Thoracic aorta (tissue), 2 donors: ENCODE data around the gene TAF1B. TPM values are rescaled to one million over a fixed set of nuclear protein-coding genes. Genes with fewer than 3 reads are reported as not detected.

Experiments used
- ATAC-seq: fragments of 150-250 bp; one replicate; pipeline ENCODE4 v1.8.0; 2017; ENCODE audit warnings: low read depth; ENCODE audit not compliant: insufficient number of reproducible peaks, low FRiP score
- DNase-seq: peaks from one replicate; pipeline ENCODE4 v3.0.0-alpha.2; 2020; ENCODE audit warnings: low spot score
- H3K27ac ChIP-seq, 2 donors: fragments of 200-600 bp; sonication (generic); 1 replicate in 1 of 2; 2 replicates in 1 of 2; pipeline ENCODE4 v1.5.1; 2016; ENCODE audit warnings: mild to moderate bottlenecking in 2 of 2, moderate library complexity in 2 of 2
- H3K27me3 ChIP-seq: fragments of 200-600 bp; sonication (generic); replicated peaks from 2 replicates; pipeline ENCODE4 v1.6.0; 2016; ENCODE audit warnings: mild to moderate bottlenecking; ENCODE audit not compliant: insufficient read depth
- H3K36me3 ChIP-seq: fragments of 200-600 bp; sonication (generic); one replicate; pipeline ENCODE4 v1.5.1; 2016
- H3K4me1 ChIP-seq, 2 donors: fragments of 200-600 bp; sonication (generic); 1 replicate in 1 of 2; 2 replicates in 1 of 2; pipeline versions ENCODE4 v1.5.1 to v1.6.0; 2016; ENCODE audit warnings: low read depth in 2 of 2, mild to moderate bottlenecking in 1 of 2; ENCODE audit not compliant: control insufficient read depth in 1 of 2
- H3K4me3 ChIP-seq: fragments of 200-600 bp; sonication (generic); 2 replicates; pipeline ENCODE4 v1.5.1; 2016; ENCODE audit warnings: mild to moderate bottlenecking
- H3K9me3 ChIP-seq: fragments of 200-600 bp; sonication (generic); 2 replicates; pipeline ENCODE4 v1.5.1; 2016
- CTCF ChIP-seq: fragments of 200-600 bp; sonication (generic); IDR thresholded peaks from one replicate; pipeline ENCODE4 v1.5.1; 2019; ENCODE audit warnings: antibody characterized with exemption
- total RNA-seq, 2 donors: library from RNA; depleted of rRNA; stranded (reverse); fragments of >200 nt; gene quantifications; one replicate each; pipeline versions ENCODE4 v1.1.0 to v1.2.3, GENCODE V29; 2016

TAF1B gene
- 10 to 100 TPM in 1 of 2 donors, 1 to 10 TPM in 1; 8.3 to 11.2 TPM for total RNA-seq

- peak; percentile 79 for ATAC-seq
- peak; percentile 55 for DNase-seq
Observed at GRCh38 chr2:9843229-9844035, at the start of gene TAF1B. Gene TAF1B, plus strand, starts transcription at chr2:9843474. Its CDS starts 68 bp downstream, at chr2:9843542.

GRCh38 chr2:9793918-9794717 is 49.2 kb upstream of the TAF1B start:
- H3K9me3 ChIP-seq, result no peaks in the 10 kb centered on the region
- no peaks in the 10 kb centered on the region for H3K27me3 ChIP-seq
- H3K36me3 ChIP-seq, result no peaks in the 10 kb centered on the region
- H3K4me3 ChIP-seq, result no peak overlapping the region
- H3K27ac ChIP-seq, result no peak overlapping the region
- no peak for TF ChIP-seq CTCF
- DNase-seq, result no peak
- no peaks in the 10 kb centered on the region for H3K4me1 ChIP-seq
- ATAC-seq, result no peak

More at GRCh38 chr2:9843229-9844035, at the start of gene TAF1B:
- no peaks in the 10 kb centered on the region for H3K36me3 ChIP-seq
- H3K4me3 ChIP-seq, result peak within 1 kb of the TSS; percentile 93
- H3K27me3 ChIP-seq, result no peaks in the 10 kb centered on the region
- H3K27ac ChIP-seq, result peak within 1 kb of the TSS; percentile 83 to 84
- no peaks in the 10 kb centered on the region for H3K9me3 ChIP-seq
- TF ChIP-seq CTCF, result no peak
- peaks cover 0 to 20% of the 10 kb centered on the region in 2 donors for H3K4me1 ChIP-seq

GRCh38 chr2:9795071-9795470 is 48.2 kb upstream of the TAF1B start:
- Histone ChIP-seq H3K36me3 (no peaks in the 10 kb centered on the region), H3K27ac (no peak overlapping the region), H3K4me1 (no peaks in the 10 kb centered on the region), H3K27me3 (no peaks in the 10 kb centered on the region), H3K4me3 (no peak overlapping the region), H3K9me3 (no peaks in the 10 kb centered on the region)
- TF ChIP-seq CTCF, result no peak
- DNase-seq, result no peak
- no peak for ATAC-seq

- Histone ChIP-seq H3K4me3 (no peak overlapping the region), H3K36me3 (no peaks in the 10 kb centered on the region), H3K27me3 (no peaks in the 10 kb centered on the region), H3K27ac (no peak overlapping the region), H3K9me3 (no peaks in the 10 kb centered on the region), H3K4me1 (peaks cover 0 to 4% of the 10 kb centered on the region in 2 donors)
- DNase-seq (no peak), ATAC-seq (no peak)
- no peak for TF ChIP-seq CTCF
Observed at GRCh38 chr2:9796056-9797010, 46.9 kb upstream of the TAF1B start.
